H1 (cell line): ENCODE data around the gene TIFAB. TPM values are rescaled to one million over a fixed set of nuclear protein-coding genes. Genes with fewer than 3 reads are reported as not detected.
A peak's percentile ranks its signal among the peaks of the same experiment; 100 is the strongest.

Experiments
- CTCF ChIA-PET: fragments of 300-600 bp; sonication (Branson Sonifier 250); formaldehyde crosslinking; loops from one replicate; lab custom pipeline; 2021; ENCODE audit not compliant: partially characterized antibody; lab: Charles Lee
- POLR2A ChIA-PET: fragments of 300-600 bp; sonication (Branson Sonifier 250); formaldehyde crosslinking; loops from one replicate; lab custom pipeline; 2021; ENCODE audit warnings: inconsistent platforms; ENCODE audit not compliant: partially characterized antibody; lab: Charles Lee
- DNase-seq, 2 experiments: peaks; one replicate each; pipeline versions ENCODE4 v3.0.0 to v3.0.0-alpha.2; 2010 to 2022; ENCODE audit warnings: low spot score in 2 of 2, low read depth in 1 of 2, mixed read lengths in 1 of 2
- FAIRE-seq: peaks from 2 replicates; lab custom pipeline; 2011; peaks lifted over from hg19 to GRCh38; lab: Jason Lieb, UNC
- H2AFZ ChIP-seq: 2 replicates; pipeline ENCODE4 v1.8.1; 2012; ENCODE audit warnings: low read length, inconsistent platforms
- H2AK5ac ChIP-seq: 2 replicates; pipeline ENCODE4 v1.6.1; 2013; ENCODE audit warnings: low read depth, low read length
- H2BK120ac ChIP-seq: replicated peaks from 2 replicates; pipeline ENCODE3; 2013; ENCODE audit warnings: low read depth, low read length, inconsistent platforms
- H2BK12ac ChIP-seq: 2 replicates; pipeline ENCODE4 v1.6.1; 2013; ENCODE audit warnings: low read depth, low read length
- H2BK15ac ChIP-seq: 2 replicates; pipeline ENCODE4 v1.6.1; 2013; ENCODE audit warnings: low read length
- H2BK20ac ChIP-seq: 2 replicates; pipeline ENCODE4 v1.6.1; 2013; ENCODE audit warnings: low read length
- H2BK5ac ChIP-seq: 2 replicates; pipeline ENCODE4 v1.6.1; 2013; ENCODE audit warnings: low read depth, low read length
- H3K14ac ChIP-seq: 2 replicates; pipeline ENCODE4 v1.6.1; 2013; ENCODE audit warnings: inconsistent platforms; ENCODE audit not compliant: insufficient read length
- H3K18ac ChIP-seq: 2 replicates; pipeline ENCODE4 v1.6.1; 2013; ENCODE audit warnings: low read length; ENCODE audit errors: extremely low read depth
- H3K23ac ChIP-seq: 2 replicates; pipeline ENCODE4 v1.6.1; 2013; ENCODE audit warnings: inconsistent platforms; ENCODE audit not compliant: insufficient read length
- H3K23me2 ChIP-seq: 2 replicates; pipeline ENCODE4 v1.6.1; 2013; ENCODE audit warnings: low read depth, low read length
- H3K27ac ChIP-seq: 2 replicates; pipeline ENCODE4 v1.6.1; 2011; ENCODE audit warnings: low read depth, low read length, inconsistent platforms
- H3K27me3 ChIP-seq, 4 experiments: replicated peaks in 1 of 4; 1 replicate in 1 of 4; 2 replicates in 3 of 4; pipeline versions ENCODE4 v1.6.1 to v1.8.1; 2011 to 2013; ENCODE audit warnings: low read length in 3 of 4, mild to moderate bottlenecking in 3 of 4, inconsistent platforms in 2 of 4, mixed read lengths in 2 of 4, moderate library complexity in 1 of 4; ENCODE audit not compliant: control insufficient read depth in 3 of 4, insufficient read depth in 3 of 4; ENCODE audit errors: extremely low read depth in 1 of 4
- H3K36me3 ChIP-seq, 4 experiments: 2 replicates each; pipeline versions ENCODE4 v1.6.1 to v1.8.1; 2011 to 2013; ENCODE audit warnings: mild to moderate bottlenecking in 4 of 4, low read length in 3 of 4, moderate library complexity in 2 of 4, control low read depth in 1 of 4, inconsistent platforms in 1 of 4; ENCODE audit not compliant: insufficient read depth in 4 of 4, control insufficient read depth in 2 of 4
- H3K4ac ChIP-seq: replicated peaks from 2 replicates; pipeline ENCODE3; 2013; ENCODE audit warnings: low read length, low read depth, mixed read lengths, inconsistent platforms; ENCODE audit not compliant: insufficient read length
- H3K4me1 ChIP-seq, 4 experiments: replicated peaks in 1 of 4; 1 replicate in 1 of 4; 2 replicates in 3 of 4; pipeline versions ENCODE4 v1.6.1 to v1.8.1; 2011 to 2013; ENCODE audit warnings: low read length in 3 of 4, inconsistent platforms in 2 of 4, mixed read lengths in 1 of 4; ENCODE audit not compliant: insufficient read depth in 4 of 4, control insufficient read depth in 3 of 4
- H3K4me2 ChIP-seq, 2 experiments: 2 replicates each; pipeline versions ENCODE4 v1.6.1 to v1.8.1; 2011 to 2013; ENCODE audit warnings: low read depth in 2 of 2, low read length in 2 of 2, control low read depth in 1 of 2, inconsistent platforms in 1 of 2, mild to moderate bottlenecking in 1 of 2; ENCODE audit not compliant: insufficient read depth in 1 of 2
- H3K4me3 ChIP-seq, 4 experiments: fragments of 200-600, 300-600 bp in 1 of 4; sonication (generic), shearing (Covaris generic), sonication (Bioruptor Twin) in 1 of 4; 2 replicates each; pipeline versions ENCODE4 v1.5.1 to v1.8.1; 2011 to 2016; ENCODE audit warnings: low read length in 4 of 4, low read depth in 3 of 4, control low read depth in 2 of 4, inconsistent platforms in 2 of 4, mild to moderate bottlenecking in 2 of 4, mixed read lengths in 1 of 4, moderate library complexity in 1 of 4; ENCODE audit not compliant: insufficient read depth in 2 of 4; ENCODE audit errors: extremely low read depth in 1 of 4
- H3K56ac ChIP-seq: replicated peaks from 2 replicates; pipeline ENCODE3; 2013; ENCODE audit warnings: low read depth, mild to moderate bottlenecking, mixed read lengths, low read length, inconsistent platforms; ENCODE audit not compliant: insufficient read length
- H3K79me1 ChIP-seq: 2 replicates; pipeline ENCODE4 v1.6.1; 2013; ENCODE audit warnings: low read depth, low read length, control low read depth
- H3K79me2 ChIP-seq, 2 experiments: 2 replicates each; pipeline versions ENCODE4 v1.6.1 to v1.8.1; 2012 to 2013; ENCODE audit warnings: low read length in 2 of 2, mild to moderate bottlenecking in 2 of 2, inconsistent platforms in 1 of 2; ENCODE audit not compliant: insufficient read depth in 2 of 2, control insufficient read depth in 1 of 2
- H3K9ac ChIP-seq, 4 experiments: replicated peaks in 1 of 4; 1 replicate in 1 of 4; 2 replicates in 3 of 4; pipeline versions ENCODE4 v1.6.1 to v1.8.1; 2011 to 2013; ENCODE audit warnings: low read depth in 3 of 4, low read length in 3 of 4, control low read depth in 2 of 4, mild to moderate bottlenecking in 2 of 4, moderate library complexity in 2 of 4, inconsistent platforms in 1 of 4; ENCODE audit errors: extremely low read depth in 1 of 4
- H3K9me3 ChIP-seq, 2 experiments: 2 replicates each; pipeline versions ENCODE4 v1.6.1 to v1.8.1; 2012 to 2013; ENCODE audit warnings: mild to moderate bottlenecking in 2 of 2, moderate library complexity in 2 of 2, control low read depth in 1 of 2, inconsistent platforms in 1 of 2, low read depth in 1 of 2, low read length in 1 of 2, mixed read lengths in 1 of 2; ENCODE audit not compliant: insufficient read depth in 2 of 2
- H4K20me1 ChIP-seq, 2 experiments: replicated peaks in 1 of 2; 2 replicates each; pipeline versions ENCODE3 to v1.8.1; 2011 to 2013; ENCODE audit warnings: inconsistent platforms in 2 of 2, low read length in 2 of 2, mild to moderate bottlenecking in 1 of 2; ENCODE audit not compliant: insufficient read depth in 2 of 2, control insufficient read depth in 1 of 2
- H4K5ac ChIP-seq: 2 replicates; pipeline ENCODE4 v1.6.1; 2013; ENCODE audit warnings: low read length, low read depth, mixed read lengths, inconsistent platforms; ENCODE audit not compliant: insufficient read length
- H4K8ac ChIP-seq: 2 replicates; pipeline ENCODE4 v1.8.0; 2013; ENCODE audit warnings: mild to moderate bottlenecking, moderate library complexity, low read length, inconsistent platforms; ENCODE audit not compliant: insufficient read depth; ENCODE audit errors: extremely low read depth
- H4K91ac ChIP-seq: replicated peaks from 2 replicates; pipeline ENCODE3; 2013; ENCODE audit warnings: low read length, mixed read lengths, inconsistent platforms; ENCODE audit not compliant: insufficient read length
- E2F6 ChIP-seq: IDR thresholded peaks from 2 replicates; pipeline ENCODE4 v1.6.1; 2012; ENCODE audit warnings: inconsistent platforms
- JUN ChIP-seq: IDR thresholded peaks from 2 replicates; pipeline ENCODE4 v1.6.1; 2011; ENCODE audit warnings: low read depth, mild to moderate bottlenecking, improper control_type of control experiment, low read length
- YY1 ChIP-seq: IDR thresholded peaks from 2 replicates; pipeline ENCODE4 v1.6.1; 2011; ENCODE audit warnings: low read depth, mild to moderate bottlenecking, low read length
- WGBS, 2 experiments: shearing (Covaris generic) in 1 of 2; methylation state at CpG; one replicate each; pipeline versions ENCODE4 v1.1.6 to v1.1.7; 2013 to 2015; ENCODE audit warnings: low lambda C conversion rate in 2 of 2, mixed read lengths in 2 of 2, inconsistent platforms in 1 of 2, low coverage in 1 of 2, missing lambda C conversion rate in 1 of 2; ENCODE audit not compliant: insufficient replicate concordance in 2 of 2, insufficient coverage in 1 of 2, insufficient read length in 1 of 2; ENCODE audit errors: extremely low coverage in 1 of 2, missing lambda C conversion rate in 1 of 2; 5-methylcytosine and 5-hydroxymethylcytosine counted together
- polyA plus RNA-seq, 7 experiments: library from polyadenylated mRNA; depleted of rRNA in 3 of 7; stranded (reverse) in 5 of 7; unstranded in 2 of 7; fragments of >200 nt in 5 of 7; fragments of 200-250 nt in 2 of 7; gene quantifications; 1 replicate in 5 of 7; 2 replicates in 1 of 7; 4 replicates in 1 of 7; pipeline versions ENCODE4 v1.2.1 to v1.2.3, GENCODE V29; 2011 to 2013; ENCODE audit warnings: missing spikeins in 2 of 7, mixed read lengths in 2 of 7
- total RNA-seq: library from RNA; stranded (reverse); fragmentation: NEBNext Ultra II Directional; extraction: Animal tissue kit (Norgen Biotek cat#: 25700); gene quantifications from 2 replicates; pipeline ENCODE4 v1.2.1, GENCODE V29; 2021
- TF ChIP-seq, protein P1 (sequence below): IDR thresholded peaks from 2 replicates; pipeline ENCODE4 v1.6.1; 2011; ENCODE audit warnings: low read depth, mild to moderate bottlenecking, low read length; ENCODE audit not compliant: insufficient read depth

TIFAB gene
- total and polyA plus RNA-seq, 2 of the 8 experiments (the other 6 are each of a cell fraction or from before 2014, with no cell fraction given): not detected

DNA sequence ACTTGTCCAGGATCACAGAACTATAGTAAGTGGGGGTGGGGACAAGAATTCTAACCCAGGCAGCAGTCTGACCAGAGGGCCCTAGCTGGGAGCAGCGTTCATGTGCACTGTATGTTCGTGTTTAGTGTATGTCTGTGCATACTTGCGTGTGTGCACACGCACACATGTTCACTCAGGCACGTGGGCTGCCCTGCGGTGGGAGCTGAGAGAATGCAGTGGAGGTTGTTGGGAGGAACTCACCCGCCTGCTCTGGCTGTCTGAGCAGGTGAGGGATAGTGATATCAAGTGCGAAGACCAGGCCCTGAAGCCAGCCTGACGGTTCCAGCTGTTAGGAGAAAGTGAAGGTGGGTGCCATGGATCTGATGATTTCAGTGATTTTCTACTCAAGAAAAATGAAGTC is 5.9 kb downstream of the TIFAB start:
- CTCF ChIA-PET: interaction anchor here (0.7 to 19.4 kb wide), 10 partner anchors 10 to 384 kb away, joined by 3 to 264 read pairs (median 4); no protein-coding TSS in a partner anchor
- H3K9ac ChIP-seq: no peak overlapping the region
- H3K27me3 ChIP-seq: peaks cover 0 to 3% (median 0%) of the 10 kb centered on the region in 4 experiments; a peak in 2 of 7 replicates

More for the DNA sequence above, 5.9 kb downstream of the TIFAB start:
- Histone ChIP-seq H4K8ac (no peak overlapping the region), H4K20me1 (no peaks in the 10 kb centered on the region), H3K23ac (no peak overlapping the region), H3K27ac (no peak overlapping the region), H3K4ac (no peak overlapping the region), H2BK5ac (no peak overlapping the region), H4K5ac (no peak overlapping the region), H2BK20ac (no peak overlapping the region), H3K14ac (no peak overlapping the region), H2AK5ac (no peak overlapping the region), H3K4me3 (no peak overlapping the region), H2BK12ac (no peak overlapping the region), H3K9me3 (no peaks in the 10 kb centered on the region), H3K23me2 (no peaks in the 10 kb centered on the region; the same call in 1 of the 2 replicates), H2BK15ac (no peak overlapping the region; the same call in 1 of the 2 replicates), H3K4me1 (peaks cover 0 to 3% (median 1%) of the 10 kb centered on the region in 4 experiments; a peak in 2 of 7 replicates), H3K79me2 (no peaks in the 10 kb centered on the region), H3K79me1 (no peaks in the 10 kb centered on the region), H3K18ac (no peak overlapping the region), H3K56ac (no peak overlapping the region), H3K36me3 (no peaks in the 10 kb centered on the region), H2AFZ (no peak overlapping the region), H4K91ac (no peak overlapping the region), H2BK120ac (no peak overlapping the region), H3K4me2 (no peak overlapping the region)
- DNase-seq: peak in 1 of 2 experiments; percentile 31
- TF ChIP-seq YY1 (no peak), JUN (no peak), E2F6 (0 out of 2 replicates have a peak, but pooled peaks have one; percentile 28)
- TF ChIP-seq, protein P1, sequence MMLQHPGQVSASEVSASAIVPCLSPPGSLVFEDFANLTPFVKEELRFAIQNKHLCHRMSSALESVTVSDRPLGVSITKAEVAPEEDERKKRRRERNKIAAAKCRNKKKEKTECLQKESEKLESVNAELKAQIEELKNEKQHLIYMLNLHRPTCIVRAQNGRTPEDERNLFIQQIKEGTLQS: no peak
- POLR2A ChIA-PET: no interaction called here
- FAIRE-seq: no peak
- 92% methylated on average over 9 of the region's 9 CpGs; no CpG with 5 or more reads in 1 of the 2 experiments for WGBS, 2 experiments
